ENCODE measurements around the gene CTNNA3.

The CTNNA3 gene

DNA sequence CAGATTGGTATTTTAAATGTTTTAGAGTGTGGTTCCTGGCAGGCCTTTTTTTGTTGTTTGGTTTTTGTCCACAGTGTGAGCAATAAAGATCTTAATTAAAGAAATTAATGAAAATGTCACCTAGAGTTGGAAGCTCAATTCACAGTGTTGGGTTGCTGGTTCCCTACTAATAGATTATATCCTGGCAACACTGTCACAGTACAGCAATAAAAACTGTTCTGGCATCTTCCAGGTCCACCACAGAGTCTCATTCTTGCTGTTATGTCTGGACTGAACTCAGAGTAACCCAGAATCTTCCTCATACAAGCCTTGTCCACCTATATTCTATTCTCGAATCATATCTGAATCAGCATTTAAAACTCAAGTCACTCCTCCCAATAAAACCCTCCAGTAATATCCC lies 982.6 kb downstream of the CTNNA3 start:
- TF ChIP-seq, protein P1, sequence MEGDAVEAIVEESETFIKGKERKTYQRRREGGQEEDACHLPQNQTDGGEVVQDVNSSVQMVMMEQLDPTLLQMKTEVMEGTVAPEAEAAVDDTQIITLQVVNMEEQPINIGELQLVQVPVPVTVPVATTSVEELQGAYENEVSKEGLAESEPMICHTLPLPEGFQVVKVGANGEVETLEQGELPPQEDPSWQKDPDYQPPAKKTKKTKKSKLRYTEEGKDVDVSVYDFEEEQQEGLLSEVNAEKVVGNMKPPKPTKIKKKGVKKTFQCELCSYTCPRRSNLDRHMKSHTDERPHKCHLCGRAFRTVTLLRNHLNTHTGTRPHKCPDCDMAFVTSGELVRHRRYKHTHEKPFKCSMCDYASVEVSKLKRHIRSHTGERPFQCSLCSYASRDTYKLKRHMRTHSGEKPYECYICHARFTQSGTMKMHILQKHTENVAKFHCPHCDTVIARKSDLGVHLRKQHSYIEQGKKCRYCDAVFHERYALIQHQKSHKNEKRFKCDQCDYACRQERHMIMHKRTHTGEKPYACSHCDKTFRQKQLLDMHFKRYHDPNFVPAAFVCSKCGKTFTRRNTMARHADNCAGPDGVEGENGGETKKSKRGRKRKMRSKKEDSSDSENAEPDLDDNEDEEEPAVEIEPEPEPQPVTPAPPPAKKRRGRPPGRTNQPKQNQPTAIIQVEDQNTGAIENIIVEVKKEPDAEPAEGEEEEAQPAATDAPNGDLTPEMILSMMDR (IDR thresholded peaks at IDR 0.05; ENCODE audit: insufficient read depth, low read depth, low read length, missing control alignments): no peak
- no peak for DNase-seq (ENCODE audit: low read depth)
- no peak overlapping the region for H3K4me3 ChIP-seq (ENCODE audit: low read length)

DNA sequence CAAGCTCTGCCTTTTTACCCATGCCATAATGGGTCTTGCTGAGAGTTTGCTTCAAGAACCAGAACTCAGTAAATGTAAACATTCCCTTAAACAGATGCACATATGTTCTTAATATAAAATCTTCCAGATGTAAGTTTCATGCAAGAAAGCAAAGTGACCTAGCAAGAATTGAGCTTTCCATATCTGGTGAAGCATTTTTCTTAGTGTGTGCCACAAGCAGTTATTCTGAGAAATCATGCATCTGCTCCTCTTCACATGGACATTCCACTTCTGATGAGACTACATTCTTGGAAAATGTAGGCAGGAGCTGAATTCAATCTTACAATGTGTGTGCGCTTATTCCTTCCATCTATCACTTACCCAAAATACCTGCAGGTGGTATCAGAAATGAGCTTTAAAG lies 997.9 kb downstream of the CTNNA3 start:
- TF ChIP-seq, protein P1 (IDR thresholded peaks at IDR 0.05; ENCODE audit: insufficient read depth, low read depth, low read length, missing control alignments): no peak
- no peak overlapping the region for H3K4me3 ChIP-seq (ENCODE audit: low read length)
- DNase-seq (ENCODE audit: low read depth): no peak

DNA sequence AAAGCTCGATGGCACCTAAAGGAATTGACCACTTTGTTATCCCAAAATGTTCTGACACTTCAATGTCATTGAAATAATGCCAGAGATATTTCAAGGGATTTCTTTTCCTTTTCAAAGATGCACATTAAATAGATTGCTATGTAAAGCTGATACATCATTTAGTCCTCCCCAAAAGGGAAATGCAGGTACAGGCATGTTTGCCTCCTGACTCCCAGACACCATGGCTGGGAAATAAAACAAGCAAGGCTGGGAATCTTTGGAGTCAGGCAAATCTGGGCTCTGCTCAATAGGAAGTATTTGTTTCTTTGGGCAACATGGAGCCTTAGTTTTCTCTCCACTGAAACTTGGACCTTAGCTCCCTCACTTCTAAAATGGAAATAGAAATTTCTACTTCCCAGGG lies 1000.9 kb downstream of the CTNNA3 start:
- no peak overlapping the region for H3K4me3 ChIP-seq (ENCODE audit: low read length)
- TF ChIP-seq, protein P1 (IDR thresholded peaks at IDR 0.05; ENCODE audit: insufficient read depth, low read depth, low read length, missing control alignments): no peak
- DNase-seq (ENCODE audit: low read depth): peak; percentile 70

DNA sequence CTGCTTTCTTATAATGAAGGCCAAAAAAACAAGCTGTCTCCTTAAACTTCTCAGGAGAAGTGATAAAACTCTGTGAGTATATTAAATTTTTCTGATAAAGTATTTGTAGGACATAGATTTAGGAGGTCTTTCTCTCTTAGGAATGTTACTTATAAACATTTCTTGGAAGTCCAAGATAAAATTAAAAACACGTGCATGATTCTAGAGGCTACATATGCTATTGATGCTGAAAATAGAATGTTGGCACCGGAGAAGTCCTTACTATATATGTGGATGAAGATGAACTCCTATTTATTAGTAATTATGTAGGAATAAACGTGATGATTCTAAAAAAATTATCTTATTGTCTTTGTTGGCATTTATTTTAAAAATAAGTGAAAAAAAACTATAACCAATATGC lies 1011.4 kb downstream of the CTNNA3 start:
- TF ChIP-seq, protein P1 (IDR thresholded peaks at IDR 0.05; ENCODE audit: insufficient read depth, low read depth, low read length, missing control alignments): no peak
- DNase-seq (ENCODE audit: low read depth): no peak

DNA sequence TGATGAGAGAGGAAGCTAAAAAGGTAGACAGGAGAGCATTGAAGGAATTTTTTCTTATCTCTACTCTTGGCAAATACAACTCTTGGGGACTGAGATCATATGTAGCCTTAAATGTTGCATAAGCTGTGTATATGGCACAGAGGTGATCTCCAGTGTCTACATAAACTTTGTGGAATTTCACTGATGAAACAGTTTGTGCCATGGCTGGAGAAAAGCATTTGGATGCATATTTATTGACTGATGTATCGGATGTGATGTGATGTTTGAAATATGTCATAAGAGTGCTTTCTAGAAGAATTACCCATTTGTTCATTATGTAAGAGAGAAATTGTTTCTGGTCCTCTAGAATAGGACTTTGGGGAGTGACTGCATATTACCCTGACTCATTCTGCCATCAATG lies 1015.1 kb downstream of the CTNNA3 start:
- DNase-seq (ENCODE audit: low read depth): peak; percentile 14
- H3K4me3 ChIP-seq (ENCODE audit: low read length): no peak overlapping the region
- TF ChIP-seq, protein P1 (IDR thresholded peaks at IDR 0.05; ENCODE audit: insufficient read depth, low read depth, low read length, missing control alignments): no peak

More for the DNA sequence above, 1011.4 kb downstream of the CTNNA3 start:
- H3K4me3 ChIP-seq (ENCODE audit: low read length): no peak overlapping the region

DNA sequence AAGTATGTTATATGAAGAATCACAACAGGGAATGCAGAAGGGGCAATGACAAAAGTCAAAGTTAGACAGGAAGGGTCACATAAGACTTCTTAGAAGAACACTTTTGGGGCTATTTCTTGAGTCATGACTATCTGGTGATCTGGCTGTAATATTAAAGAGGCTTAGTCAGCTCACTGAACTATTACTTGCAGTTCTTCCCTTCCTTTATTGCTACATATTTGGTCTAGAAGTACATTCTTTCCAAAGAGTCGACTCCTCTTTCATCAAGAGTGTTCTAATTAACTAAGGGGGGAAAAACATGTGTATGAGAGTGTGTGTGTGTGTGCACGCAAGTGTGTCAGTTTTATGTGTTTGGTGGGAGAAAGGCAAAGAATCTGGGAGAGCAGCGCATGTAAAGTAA lies 1017.5 kb downstream of the CTNNA3 start:
- no peak overlapping the region for H3K4me3 ChIP-seq (ENCODE audit: low read length)
- peak; percentile 10 for DNase-seq (ENCODE audit: low read depth)
- TF ChIP-seq, protein P1 (IDR thresholded peaks at IDR 0.05; ENCODE audit: insufficient read depth, low read depth, low read length, missing control alignments): no peak

DNA sequence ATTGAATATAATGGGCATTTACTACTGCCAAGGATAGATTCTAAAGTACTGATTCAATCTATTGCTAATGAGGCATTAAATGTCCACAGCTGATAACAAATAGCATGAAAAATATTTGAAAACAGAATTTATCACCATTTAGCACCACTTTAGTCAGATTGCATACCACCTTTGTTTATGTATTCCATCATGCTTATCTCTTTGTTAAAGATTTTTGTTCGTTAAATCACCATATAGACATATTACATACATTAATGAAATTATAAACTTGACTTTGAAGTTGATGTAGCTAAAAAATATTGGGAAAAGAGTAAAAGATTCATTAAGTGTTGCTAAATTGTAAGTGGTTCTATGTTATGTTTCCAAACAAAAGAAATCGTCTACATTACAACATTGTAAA lies 1022.9 kb downstream of the CTNNA3 start:
- TF ChIP-seq, protein P1 (IDR thresholded peaks at IDR 0.05; ENCODE audit: insufficient read depth, low read depth, low read length, missing control alignments): no peak
- no peak overlapping the region for H3K4me3 ChIP-seq (ENCODE audit: low read length)
- no peak for DNase-seq (ENCODE audit: low read depth)

All from epithelial cell of esophagus (primary cell).